ENCODE results near the gene CD9. TPM values are rescaled to one million over a fixed set of nuclear protein-coding genes. Genes with fewer than 3 reads are reported as not detected.
A peak's percentile ranks its signal among the peaks of the same experiment; 100 is the strongest.
"Not testable (repeated sequence)": the region's sequence is repeated elsewhere in the genome, so short reads cannot be mapped to it uniquely, and the experiment has no call there.

The CD9 gene
- total RNA-seq, 2 experiments from 2014 or later = 5.4 to 5.7 TPM

- Mint-ChIP-seq H3K36me3 (ENCODE audit: low read depth) (no peaks in the 10 kb centered on the region), H3K4me1 (no peaks in the 10 kb centered on the region), H3K27ac (no peak overlapping the region), H3K9me3 (no peaks in the 10 kb centered on the region), H3K27me3 (peaks cover 2% of the 10 kb centered on the region), H3K4me3 (no peak overlapping the region)
- ChIA-PET CTCF (interaction anchor here (1.6 kb wide), 1 partner anchor 11 kb away, joined by 3 read pairs; no protein-coding TSS in a partner anchor), POLR2A (no interaction called here)
- DNase-seq = no peak
Observed at GRCh38 chr12:6183689-6184428, 16.3 kb upstream of the CD9 start.

GRCh38 chr12:6185961-6186827 is 14.0 kb upstream of the CD9 start:
- H3K4me3 Mint-ChIP-seq = no peak overlapping the region
- no peaks in the 10 kb centered on the region for H3K4me1 Mint-ChIP-seq
- no peak for DNase-seq
- no peaks in the 10 kb centered on the region for H3K36me3 Mint-ChIP-seq (ENCODE audit: low read depth)
- ChIA-PET POLR2A (no interaction called here), CTCF (no interaction called here)
- H3K9me3 Mint-ChIP-seq = no peaks in the 10 kb centered on the region
- no peak overlapping the region for H3K27ac Mint-ChIP-seq
- peaks cover 9% of the 10 kb centered on the region for H3K27me3 Mint-ChIP-seq

GRCh38 chr12:6187948-6188793 is 12.0 kb upstream of the CD9 start:
- no peaks in the 10 kb centered on the region for H3K9me3 Mint-ChIP-seq
- ChIA-PET POLR2A (no interaction called here), CTCF (interaction anchor here (0.6 to 0.9 kb wide), 2 partner anchors 11 to 223 kb away, joined by 3 read pairs; no protein-coding TSS in a partner anchor)
- H3K27me3 Mint-ChIP-seq = peaks cover 15% of the 10 kb centered on the region
- H3K36me3 Mint-ChIP-seq (ENCODE audit: low read depth) = no peaks in the 10 kb centered on the region
- H3K4me3 Mint-ChIP-seq = no peak overlapping the region
- H3K4me1 Mint-ChIP-seq = no peaks in the 10 kb centered on the region
- H3K27ac Mint-ChIP-seq = no peak overlapping the region
- DNase-seq = no peak

GRCh38 chr12:6189028-6189427 is 11.2 kb upstream of the CD9 start:
- H3K4me3 Mint-ChIP-seq = no peak overlapping the region
- no peaks in the 10 kb centered on the region for H3K9me3 Mint-ChIP-seq
- POLR2A ChIA-PET = no interaction called here
- H3K27me3 Mint-ChIP-seq = peaks cover 20% of the 10 kb centered on the region
- H3K36me3 Mint-ChIP-seq (ENCODE audit: low read depth) = no peaks in the 10 kb centered on the region
- H3K27ac Mint-ChIP-seq = no peak overlapping the region
- DNase-seq = no peak
- CTCF ChIA-PET = interaction anchor here (0.9 to 1.0 kb wide), 2 partner anchors 10 to 276 kb away, joined by 3 read pairs; no protein-coding TSS in a partner anchor
- H3K4me1 Mint-ChIP-seq = no peaks in the 10 kb centered on the region

GRCh38 chr12:6189952-6190598 is 10.1 kb upstream of the CD9 start:
- H3K4me3 Mint-ChIP-seq; H3K9me3 Mint-ChIP-seq; H3K36me3 Mint-ChIP-seq (ENCODE audit: low read depth); DNase-seq; H3K27ac Mint-ChIP-seq; H3K4me1 Mint-ChIP-seq; POLR2A ChIA-PET: not testable (repeated sequence)
- H3K27me3 Mint-ChIP-seq = peaks cover 20% of the 10 kb centered on the region
- CTCF ChIA-PET = interaction anchor here (1.0 kb wide), 2 partner anchors 88 to 275 kb away, joined by 3 read pairs; no protein-coding TSS in a partner anchor

GRCh38 chr12:6190767-6191530 is 9.3 kb upstream of the CD9 start:
- DNase-seq; H3K4me1 Mint-ChIP-seq; H3K27ac Mint-ChIP-seq; POLR2A ChIA-PET; H3K4me3 Mint-ChIP-seq; H3K9me3 Mint-ChIP-seq; H3K36me3 Mint-ChIP-seq (ENCODE audit: low read depth): not testable (repeated sequence)
- CTCF ChIA-PET = interaction anchor here (1.0 kb wide), 2 partner anchors 87 to 92 kb away, joined by 3 to 4 read pairs; no protein-coding TSS in a partner anchor
- peaks cover 20% of the 10 kb centered on the region for H3K27me3 Mint-ChIP-seq

GRCh38 chr12:6192604-6193380 is 7.4 kb upstream of the CD9 start:
- no peaks in the 10 kb centered on the region for H3K9me3 Mint-ChIP-seq

GRCh38 chr12:6193853-6194815 is 6.1 kb upstream of the CD9 start:
- no peak overlapping the region for H3K4me3 Mint-ChIP-seq
- ChIA-PET POLR2A (no interaction called here), CTCF (interaction anchor here (1.0 to 2.0 kb wide), 6 partner anchors 10 to 85 kb away, joined by 3 to 14 read pairs (median 4); no protein-coding TSS in a partner anchor)
- H3K4me1 Mint-ChIP-seq = peaks cover 6% of the 10 kb centered on the region
- H3K27ac Mint-ChIP-seq = no peak overlapping the region
- peaks cover 28% of the 10 kb centered on the region for H3K27me3 Mint-ChIP-seq
- no peaks in the 10 kb centered on the region for H3K36me3 Mint-ChIP-seq (ENCODE audit: low read depth)
- no peak for DNase-seq
- H3K9me3 Mint-ChIP-seq = no peaks in the 10 kb centered on the region

More at GRCh38 chr12:6192604-6193380, 7.4 kb upstream of the CD9 start:
- H3K27me3 Mint-ChIP-seq = peaks cover 20% of the 10 kb centered on the region
- ChIA-PET CTCF (interaction anchor here (0.7 to 2.0 kb wide), 4 partner anchors 11 to 1530 kb away, joined by 3 to 14 read pairs (median 4); no protein-coding TSS in a partner anchor), POLR2A (no interaction called here)
- no peaks in the 10 kb centered on the region for H3K36me3 Mint-ChIP-seq (ENCODE audit: low read depth)
- H3K4me1 Mint-ChIP-seq = peaks cover 3% of the 10 kb centered on the region
- no peak for DNase-seq
- H3K4me3 Mint-ChIP-seq = no peak overlapping the region
- no peak overlapping the region for H3K27ac Mint-ChIP-seq

GRCh38 chr12:6195665-6196535 is 4.3 kb upstream of the CD9 start:
- no peak overlapping the region for H3K27ac Mint-ChIP-seq

More at GRCh38 chr12:6195665-6196535, 4.3 kb upstream of the CD9 start:
- H3K27me3 Mint-ChIP-seq = peaks cover 32% of the 10 kb centered on the region
- H3K9me3 Mint-ChIP-seq = no peaks in the 10 kb centered on the region
- CTCF ChIA-PET = interaction anchor here (0.6 to 4.9 kb wide), 27 partner anchors 9 to 945 kb away, joined by 3 to 27 read pairs (median 4); no protein-coding TSS in a partner anchor
- peaks cover 13% of the 10 kb centered on the region for H3K4me1 Mint-ChIP-seq
- peak; percentile 78 for DNase-seq
- H3K36me3 Mint-ChIP-seq (ENCODE audit: low read depth) = no peaks in the 10 kb centered on the region
- H3K4me3 Mint-ChIP-seq = no peak overlapping the region
- POLR2A ChIA-PET = interaction anchor here (0.9 kb wide), 1 partner anchor 83 kb away, joined by 3 read pairs; no protein-coding TSS in a partner anchor
